ENCODE measurements around the gene CADM1.

GRCh38 chr11:115345840-115346239 is 158.4 kb downstream of the CADM1 start:
- TF ChIP-seq TRIM25 (IDR thresholded peaks at IDR 0.05; ENCODE audit: borderline replicate concordance): no peak
- TF ChIP-seq TAL1 (IDR thresholded peaks at IDR 0.05): no peak
- TF ChIP-seq ZSCAN29 (IDR thresholded peaks at IDR 0.05): no peak
- no peak for TF ChIP-seq ZNF444 (CRISPR knock-in tag; IDR thresholded peaks at IDR 0.05)
- TF ChIP-seq ARNT (IDR thresholded peaks at IDR 0.05): no peak
- TF ChIP-seq REST (IDR thresholded peaks at IDR 0.05; ENCODE audit: borderline replicate concordance): no peak
- TF ChIP-seq REST (CRISPR knock-in tag; IDR thresholded peaks at IDR 0.05; ENCODE audit: low read depth): no peak
- TF ChIP-seq FOXM1 (IDR thresholded peaks at IDR 0.05; ENCODE audit: low read depth): no peak
- no peak for TF ChIP-seq FOXM1 (CRISPR knock-in tag; IDR thresholded peaks at IDR 0.05; ENCODE audit: low read depth)
- TF ChIP-seq ETV6 (IDR thresholded peaks at IDR 0.05; ENCODE audit: borderline replicate concordance in 1 of 2, low read depth in 2 of 2, low read length in 1 of 2): no peak
- no peak for TF ChIP-seq ETV6 (CRISPR knock-in tag; IDR thresholded peaks at IDR 0.05; ENCODE audit: borderline replicate concordance)
- TF ChIP-seq U2AF1 (optimal IDR thresholded peaks at IDR 0.05; ENCODE audit: low read depth, low read length): no peak
- no peak for TF ChIP-seq ZEB2 (IDR thresholded peaks at IDR 0.05)
- no peak for TF ChIP-seq CTCF (IDR thresholded peaks at IDR 0.05 in 2 of 3, conservative IDR thresholded peaks at IDR 0.05 in 1 of 3; ENCODE audit: insufficient read depth in 2 of 3, low read depth in 1 of 3, low read length in 3 of 3)
- TF ChIP-seq RCOR1 (IDR thresholded peaks at IDR 0.05; ENCODE audit: borderline replicate concordance in 1 of 2, low read depth in 2 of 2, low read length in 2 of 2): no peak
- TF ChIP-seq RBM25 (IDR thresholded peaks at IDR 0.05; ENCODE audit: low read depth, low read length, severe bottlenecking): no peak

All from K562 (cell line).